Neural progenitor cell (in vitro differentiated cells): ENCODE results near the gene CREB3L2. TPM values are rescaled to one million over a fixed set of nuclear protein-coding genes. Genes with fewer than 3 reads are reported as not detected.

Experiments used
- DNase-seq: peaks from one replicate; pipeline ENCODE4 v3.0.0-alpha.2; 2016; ENCODE audit warnings: low spot score
- H2AFZ ChIP-seq: fragments of 200-600 bp; sonication (generic); replicated peaks from 2 replicates; pipeline ENCODE4 v1.6.1; 2016; ENCODE audit warnings: antibody characterized with exemption
- H3F3A ChIP-seq: fragments of 200-600 bp; sonication (generic); 2 replicates; pipeline ENCODE4 v1.6.1; 2016; ENCODE audit warnings: antibody characterized with exemption, low read depth
- H3K27ac ChIP-seq: fragments of 200-600 bp; sonication (generic); 2 replicates; pipeline ENCODE4 v1.5.1; 2016; ENCODE audit warnings: mild to moderate bottlenecking
- H3K27me3 ChIP-seq: fragments of 200-600 bp; sonication (generic); 2 replicates; pipeline ENCODE4 v1.6.1; 2016; ENCODE audit warnings: mild to moderate bottlenecking, moderate library complexity
- H3K36me3 ChIP-seq: fragments of 200-600 bp; sonication (generic); 2 replicates; pipeline ENCODE4 v1.5.1; 2016
- H3K4me1 ChIP-seq: fragments of 200-600 bp; sonication (generic); 2 replicates; pipeline ENCODE4 v1.6.1; 2016; ENCODE audit warnings: mixed run types
- H3K4me2 ChIP-seq: fragments of 200-600 bp; sonication (generic); 2 replicates; pipeline ENCODE4 v1.6.1; 2016
- H3K4me3 ChIP-seq: fragments of 200-600 bp; sonication (generic); 2 replicates; pipeline ENCODE4 v1.5.1; 2016
- H3K79me2 ChIP-seq: fragments of 200-600 bp; sonication (generic); 2 replicates; pipeline ENCODE4 v1.6.1; 2016; ENCODE audit warnings: low read depth
- H3K9ac ChIP-seq: fragments of 200-600 bp; sonication (generic); 2 replicates; pipeline ENCODE4 v1.6.1; 2016
- H3K9me3 ChIP-seq: fragments of 200-600 bp; sonication (generic); 2 replicates; pipeline ENCODE4 v1.5.1; 2016; ENCODE audit warnings: low read depth
- H4K20me1 ChIP-seq: fragments of 200-600 bp; sonication (generic); 2 replicates; pipeline ENCODE4 v1.6.1; 2016; ENCODE audit warnings: low read depth
- H3K27ac Mint-ChIP-seq: 3 replicates; pipeline ENCODE4 v1.8.0; 2021; ENCODE audit warnings: mixed read lengths
- H3K27me3 Mint-ChIP-seq: 2 replicates; pipeline ENCODE4 v1.8.0; 2022; ENCODE audit warnings: low read depth, mild to moderate bottlenecking, inconsistent platforms, moderate library complexity, mixed read lengths; ENCODE audit not compliant: insufficient read depth
- H3K36me3 Mint-ChIP-seq: 3 replicates; pipeline ENCODE4 v1.8.0; 2021; ENCODE audit warnings: mixed read lengths
- H3K4me1 Mint-ChIP-seq: 3 replicates; pipeline ENCODE4 v1.8.0; 2021; ENCODE audit warnings: mixed read lengths
- H3K4me3 Mint-ChIP-seq: 3 replicates; pipeline ENCODE4 v1.8.0; 2021; ENCODE audit warnings: mild to moderate bottlenecking, moderate library complexity, mixed read lengths
- H3K9me3 Mint-ChIP-seq: 3 replicates; pipeline ENCODE4 v1.8.0; 2020; ENCODE audit warnings: mixed read lengths
- EZH2 ChIP-seq: fragments of 200-600 bp; sonication (generic); IDR thresholded peaks from 2 replicates; pipeline ENCODE4 v1.6.1; 2017; ENCODE audit warnings: antibody characterized with exemption, mild to moderate bottlenecking, moderate library complexity
- EZH2phosphoT487 ChIP-seq: fragments of 200-600 bp; sonication (generic); IDR thresholded peaks from 2 replicates; pipeline ENCODE4 v1.6.1; 2017; ENCODE audit warnings: antibody characterized with exemption
- total RNA-seq: library from RNA; depleted of rRNA; stranded (reverse); fragments of >200 nt; gene quantifications from 2 replicates; pipeline ENCODE4 v1.2.3, GENCODE V29; 2015; ENCODE audit warnings: low replicate concordance
- TF ChIP-seq, protein P1 (sequence below): fragments of 200-600 bp; sonication (generic); IDR thresholded peaks from 2 replicates; pipeline ENCODE4 v1.5.1; 2017; ENCODE audit warnings: antibody characterized with exemption, mild to moderate bottlenecking

Gene CREB3L2
- total RNA-seq, 1 donor from 2014 or later, result 9.9 TPM

DNA sequence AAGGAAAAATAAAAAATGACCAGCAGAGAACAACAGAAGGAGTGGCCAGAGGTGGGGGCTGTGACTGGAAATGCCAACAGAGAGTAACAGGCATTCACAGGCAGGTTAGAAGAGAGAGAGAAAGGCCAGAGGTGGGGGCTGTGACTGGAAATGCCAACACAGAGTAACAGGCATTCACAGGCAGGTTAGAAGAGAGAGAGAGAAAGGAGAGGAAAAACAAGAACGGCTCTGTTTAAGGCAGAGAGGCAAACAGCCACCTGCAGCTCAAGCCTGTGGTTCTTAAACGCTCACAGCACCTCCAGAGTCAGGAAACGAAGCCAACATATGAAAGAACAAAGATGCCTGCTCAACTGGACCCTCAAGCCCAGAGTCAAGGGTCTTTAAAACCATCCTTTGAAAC is 115.6 kb downstream of the CREB3L2 start:
- H4K20me1 ChIP-seq, result no peaks in the 10 kb centered on the region
- H3K4me1 ChIP-seq, result peaks cover 19% of the 10 kb centered on the region
- H3K4me2 ChIP-seq, result peak overlapping the region; percentile 31
- Mint-ChIP-seq H3K27me3 (no peaks in the 10 kb centered on the region), H3K27ac (peak overlapping the region; percentile 30), H3K4me3 (no peak overlapping the region), H3K9me3 (peaks cover 7% of the 10 kb centered on the region), H3K4me1 (peaks cover 19% of the 10 kb centered on the region), H3K36me3 (peaks cover 43% of the 10 kb centered on the region)
- no peaks in the 10 kb centered on the region for H3K9me3 ChIP-seq
- peak overlapping the region; percentile 13 for H3K27ac ChIP-seq
- H3K9ac ChIP-seq, result no peak overlapping the region
- peaks cover 23% of the 10 kb centered on the region for H3F3A ChIP-seq
- DNase-seq, result no peak
- H3K4me3 ChIP-seq, result no peak overlapping the region
- no peaks in the 10 kb centered on the region for H3K27me3 ChIP-seq
- TF ChIP-seq, protein P1, sequence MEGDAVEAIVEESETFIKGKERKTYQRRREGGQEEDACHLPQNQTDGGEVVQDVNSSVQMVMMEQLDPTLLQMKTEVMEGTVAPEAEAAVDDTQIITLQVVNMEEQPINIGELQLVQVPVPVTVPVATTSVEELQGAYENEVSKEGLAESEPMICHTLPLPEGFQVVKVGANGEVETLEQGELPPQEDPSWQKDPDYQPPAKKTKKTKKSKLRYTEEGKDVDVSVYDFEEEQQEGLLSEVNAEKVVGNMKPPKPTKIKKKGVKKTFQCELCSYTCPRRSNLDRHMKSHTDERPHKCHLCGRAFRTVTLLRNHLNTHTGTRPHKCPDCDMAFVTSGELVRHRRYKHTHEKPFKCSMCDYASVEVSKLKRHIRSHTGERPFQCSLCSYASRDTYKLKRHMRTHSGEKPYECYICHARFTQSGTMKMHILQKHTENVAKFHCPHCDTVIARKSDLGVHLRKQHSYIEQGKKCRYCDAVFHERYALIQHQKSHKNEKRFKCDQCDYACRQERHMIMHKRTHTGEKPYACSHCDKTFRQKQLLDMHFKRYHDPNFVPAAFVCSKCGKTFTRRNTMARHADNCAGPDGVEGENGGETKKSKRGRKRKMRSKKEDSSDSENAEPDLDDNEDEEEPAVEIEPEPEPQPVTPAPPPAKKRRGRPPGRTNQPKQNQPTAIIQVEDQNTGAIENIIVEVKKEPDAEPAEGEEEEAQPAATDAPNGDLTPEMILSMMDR, result no peak
- TF ChIP-seq EZH2phosphoT487 (no peak), EZH2 (no peak)
- peaks cover 5% of the 10 kb centered on the region for H3K36me3 ChIP-seq
- no peak overlapping the region for H2AFZ ChIP-seq
- H3K79me2 ChIP-seq, result no peaks in the 10 kb centered on the region

DNA sequence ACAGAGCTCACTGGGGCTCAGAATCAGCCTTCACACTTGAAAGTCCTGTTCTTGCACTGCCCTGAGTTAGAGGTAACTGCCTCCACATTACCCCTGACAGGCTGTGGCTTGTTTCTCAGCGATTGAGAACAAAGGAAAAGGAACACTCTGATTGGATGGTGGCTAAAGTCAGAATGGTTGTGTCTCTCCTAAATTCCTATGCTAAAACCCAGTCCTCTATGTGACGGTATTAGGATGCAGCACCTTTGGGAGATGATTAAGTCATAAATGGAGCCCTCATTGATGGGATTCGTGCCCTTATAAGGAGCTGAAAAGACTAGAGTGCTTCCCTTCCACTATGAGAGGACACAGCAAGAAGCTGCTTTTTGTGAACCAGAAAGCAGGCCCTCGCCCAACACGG is 116.2 kb downstream of the CREB3L2 start:
- Histone ChIP-seq H2AFZ (no peak overlapping the region), H3K9me3 (no peaks in the 10 kb centered on the region), H3K27ac (no peak overlapping the region), H3K4me1 (peaks cover 20% of the 10 kb centered on the region), H3K36me3 (peaks cover 5% of the 10 kb centered on the region), H3K4me3 (no peak overlapping the region), H3K27me3 (no peaks in the 10 kb centered on the region), H3K4me2 (no peak overlapping the region), H3K79me2 (no peaks in the 10 kb centered on the region), H3K9ac (no peak overlapping the region), H3F3A (peaks cover 29% of the 10 kb centered on the region), H4K20me1 (no peaks in the 10 kb centered on the region)
- TF ChIP-seq, protein P1, result no peak
- TF ChIP-seq EZH2phosphoT487 (no peak), EZH2 (no peak)
- Mint-ChIP-seq H3K4me1 (peaks cover 20% of the 10 kb centered on the region), H3K9me3 (peaks cover 7% of the 10 kb centered on the region), H3K27ac (peak overlapping the region; percentile 30), H3K27me3 (peaks cover under 1% of the 10 kb centered on the region), H3K4me3 (no peak overlapping the region), H3K36me3 (peaks cover 46% of the 10 kb centered on the region)
- DNase-seq, result no peak

DNA sequence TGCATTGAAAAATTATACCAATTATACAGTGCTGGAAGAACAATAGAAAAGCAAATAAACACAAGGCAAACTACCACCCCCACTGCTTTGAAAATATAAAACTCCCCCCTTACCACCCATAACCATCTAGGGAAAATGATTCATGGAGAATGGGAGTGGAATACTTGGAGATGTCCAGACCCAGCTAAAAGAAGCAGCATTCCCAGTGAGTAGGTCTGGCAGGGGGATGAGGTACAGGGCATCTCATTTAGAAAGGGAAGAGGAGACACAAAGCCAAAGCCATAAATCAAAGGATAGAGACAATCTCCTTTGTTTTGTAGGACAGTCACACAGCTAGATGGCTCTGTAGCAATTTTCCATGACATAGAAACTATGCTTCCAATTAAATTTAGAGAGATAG is 119.1 kb downstream of the CREB3L2 start:
- Histone ChIP-seq H3K4me2 (no peak overlapping the region), H3K27ac (no peak overlapping the region)
- peaks cover 47% of the 10 kb centered on the region for H3K4me1 Mint-ChIP-seq

More for the DNA sequence above, 119.1 kb downstream of the CREB3L2 start:
- H3K36me3 Mint-ChIP-seq, result peaks cover 61% of the 10 kb centered on the region
- Histone ChIP-seq H3K9me3 (no peaks in the 10 kb centered on the region), H4K20me1 (no peaks in the 10 kb centered on the region), H3F3A (peaks cover 56% of the 10 kb centered on the region), H2AFZ (no peak overlapping the region), H3K4me3 (no peak overlapping the region), H3K9ac (no peak overlapping the region), H3K4me1 (peaks cover 48% of the 10 kb centered on the region), H3K79me2 (no peaks in the 10 kb centered on the region), H3K27me3 (no peaks in the 10 kb centered on the region), H3K36me3 (peaks cover 5% of the 10 kb centered on the region)
- peaks cover 7% of the 10 kb centered on the region for H3K9me3 Mint-ChIP-seq
- peaks cover 9% of the 10 kb centered on the region for H3K27me3 Mint-ChIP-seq
- no peak overlapping the region for H3K4me3 Mint-ChIP-seq
- no peak for DNase-seq
- no peak overlapping the region for H3K27ac Mint-ChIP-seq
- no peak for TF ChIP-seq EZH2phosphoT487
- TF ChIP-seq, protein P1, result no peak
- no peak for TF ChIP-seq EZH2
